ENCODE results near the gene SORT1. TPM values are rescaled to one million over a fixed set of nuclear protein-coding genes. Genes with fewer than 3 reads are reported as not detected.
A peak's percentile ranks its signal among the peaks of the same experiment; 100 is the strongest.

SORT1 gene
- total RNA-seq, 1 experiment from 2014 or later: 47.9 TPM

GRCh38 chr1:109280862-109281261, 116.9 kb downstream of the SORT1 start:
- Histone ChIP-seq H3K27me3 (ENCODE audit: insufficient read depth, low read length) (no peaks in the 10 kb centered on the region), H3K27ac (ENCODE audit: insufficient read length, low read depth, low read length) (no peak overlapping the region), H4K91ac (ENCODE audit: insufficient read length, low read depth, low read length) (no peak overlapping the region), H2BK15ac (ENCODE audit: low read depth, low read length) (no peak overlapping the region), H3K79me1 (ENCODE audit: insufficient read depth, low read depth, low read length, poor library complexity, severe bottlenecking) (peaks cover 5% of the 10 kb centered on the region), H3K4me2 (ENCODE audit: insufficient read depth, insufficient read length, low read length) (no peak overlapping the region), H3K9ac (ENCODE audit: extremely low read depth, insufficient read length, low read length) (no peak overlapping the region), H2BK12ac (ENCODE audit: insufficient read length, low read depth, low read length) (no peak overlapping the region), H2BK20ac (ENCODE audit: low read depth, low read length, poor library complexity, severe bottlenecking) (no peak overlapping the region), H3K9me3 (ENCODE audit: control insufficient read depth, low read depth, low read length) (no peaks in the 10 kb centered on the region), H3T11ph (ENCODE audit: low read length) (no peak overlapping the region), H3K79me2 (ENCODE audit: insufficient read depth, low read length) (peaks cover 2% of the 10 kb centered on the region; the same call in 1 of the 2 replicates), H2AK5ac (ENCODE audit: insufficient read length, low read length) (no peak overlapping the region), H3K23me2 (ENCODE audit: insufficient read length, low read depth, low read length, poor library complexity, severe bottlenecking) (peaks cover 13% of the 10 kb centered on the region), H3K56ac (ENCODE audit: insufficient read length, low read depth, low read length) (no peak overlapping the region), H3K23ac (ENCODE audit: insufficient read length, low read depth, low read length) (no peak overlapping the region), H3K18ac (ENCODE audit: insufficient read length, low read depth, low read length) (no peak overlapping the region), H3K4ac (ENCODE audit: low read depth, low read length) (no peak overlapping the region), H2BK5ac (ENCODE audit: insufficient read length, low read length) (no peak overlapping the region), H3K14ac (ENCODE audit: insufficient read depth, low read length) (no peak overlapping the region), H4K20me1 (ENCODE audit: control insufficient read depth, insufficient read depth, insufficient read length) (no peaks in the 10 kb centered on the region), H4K8ac (replicated peaks; ENCODE audit: insufficient read length, low read depth, low read length) (no peak overlapping the region), H4K5ac (ENCODE audit: insufficient read length, low read depth, low read length) (no peak overlapping the region), H3K4me1 (ENCODE audit: insufficient read depth, low read length) (peaks cover 3% of the 10 kb centered on the region; the same call in 1 of the 2 replicates), H2AFZ (ENCODE audit: low read length) (no peak overlapping the region), H2BK120ac (ENCODE audit: low read depth, low read length, poor library complexity, severe bottlenecking) (no peak overlapping the region)
- peak overlapping the region in 1 of 2 experiments; percentile 99; a peak in 1 of 5 replicates for H3K4me3 Mint-ChIP-seq
- no peaks in the 10 kb centered on the region for H3K27me3 Mint-ChIP-seq (ENCODE audit: low read depth)
- H3K4me1 Mint-ChIP-seq: peaks cover 38 to 47% of the 10 kb centered on the region in 2 experiments
- H3K9me3 Mint-ChIP-seq: no peaks in the 10 kb centered on the region; a peak in 2 of 5 replicates
- TF ChIP-seq CTCF (conservative IDR thresholded peaks at IDR 0.05): no peak
- WGBS (ENCODE audit: extremely low coverage, insufficient read length, low lambda C conversion rate): no CpG with 5 or more reads among the region's 12 CpGs
- DNase-seq: no peak
- H3K36me3 Mint-ChIP-seq (ENCODE audit: insufficient read depth in 1 of 3, low read depth in 3 of 3): peaks cover 18 to 31% (median 30%) of the 10 kb centered on the region in 3 experiments
- no peak overlapping the region; a peak in 1 of 7 replicates for H3K27ac Mint-ChIP-seq
